ENCODE measurements around the gene SFXN4.

Gene SFXN4

GRCh38 chr10:119165171-119166117 is at the start of gene SFXN4:
TSS of gene SFXN4 (minus strand) at chr10:119165714. CDS start at chr10:119165647, 67 bp downstream.
- DNase-seq = peak; percentile 84

GRCh38 chr10:119211625-119212441 is 46.3 kb upstream of the SFXN4 start:
- DNase-seq = no peak

- no peak for DNase-seq
Measured at GRCh38 chr10:119211176-119211575, 45.7 kb upstream of the SFXN4 start.

GRCh38 chr10:119210633-119211032 is 45.1 kb upstream of the SFXN4 start:
- DNase-seq = no peak

GRCh38 chr10:119209736-119210355 is 44.3 kb upstream of the SFXN4 start:
- DNase-seq = no peak

GRCh38 chr10:119209035-119209735 is 43.7 kb upstream of the SFXN4 start:
- peak; percentile 47 for DNase-seq

GRCh38 chr10:119208553-119208940 is 43.0 kb upstream of the SFXN4 start:
- DNase-seq = no peak

GRCh38 chr10:119207713-119208552 is 42.4 kb upstream of the SFXN4 start:
- peak; percentile 52 for DNase-seq

- peak; percentile 96 for DNase-seq
Measured at GRCh38 chr10:119207366-119207666, 41.8 kb upstream of the SFXN4 start, which contains the start of gene GRK5. TSS of gene GRK5 (plus strand) at chr10:119207571. CDS start at chr10:119207918, 347 bp downstream.

GRCh38 chr10:119206603-119207365 is 41.3 kb upstream of the SFXN4 start:
- DNase-seq = peak; percentile 70

- DNase-seq = peak; percentile 54
Measured at GRCh38 chr10:119205894-119206602, 40.5 kb upstream of the SFXN4 start.

GRCh38 chr10:119203006-119203405 is 37.5 kb upstream of the SFXN4 start:
- peak; percentile 71 for DNase-seq

- no peak for DNase-seq
Measured at GRCh38 chr10:119201233-119201632, 35.7 kb upstream of the SFXN4 start.

- DNase-seq = peak; percentile 73
Measured at GRCh38 chr10:119199231-119199992, 33.9 kb upstream of the SFXN4 start.

- DNase-seq = no peak
Measured at GRCh38 chr10:119198438-119198837, 32.9 kb upstream of the SFXN4 start.

GRCh38 chr10:119197921-119198320 is 32.4 kb upstream of the SFXN4 start:
- no peak for DNase-seq

GRCh38 chr10:119191881-119192280 is 26.4 kb upstream of the SFXN4 start:
- DNase-seq = no peak

GRCh38 chr10:119190954-119191785 is 25.7 kb upstream of the SFXN4 start:
- DNase-seq = no peak
